BLaER1 (cell line): ENCODE results near the gene TCERG1L.

ENCODE experiments used
- H3K27ac ChIP-seq: shearing (Covaris generic); formaldehyde crosslinking; 2 replicates; pipeline ENCODE4 v1.8.1; 2022
- H3K27me3 ChIP-seq: shearing (Covaris generic); formaldehyde crosslinking; 2 replicates; pipeline ENCODE4 v1.8.1; 2022
- H3K36me3 ChIP-seq: shearing (Covaris generic); formaldehyde crosslinking; 2 replicates; pipeline ENCODE4 v1.8.1; 2022
- H3K4me1 ChIP-seq: shearing (Covaris generic); formaldehyde crosslinking; 2 replicates; pipeline ENCODE4 v1.8.1; 2022
- H3K4me2 ChIP-seq: shearing (Covaris generic); formaldehyde crosslinking; 2 replicates; pipeline ENCODE4 v1.8.1; 2022
- H3K4me3 ChIP-seq: shearing (Covaris generic); formaldehyde crosslinking; 2 replicates; pipeline ENCODE4 v1.8.1; 2022
- H3K9ac ChIP-seq: shearing (Covaris generic); formaldehyde crosslinking; 2 replicates; pipeline ENCODE4 v1.8.1; 2022
- H3K9me3 ChIP-seq: shearing (Covaris generic); formaldehyde crosslinking; 2 replicates; pipeline ENCODE4 v1.8.1; 2022
- H4K20me1 ChIP-seq: shearing (Covaris generic); formaldehyde crosslinking; 2 replicates; pipeline ENCODE4 v1.8.1; 2022
- Cebpa-rat ChIP-seq: shearing (Covaris generic); IDR thresholded peaks from 2 replicates; pipeline ENCODE4 v1.8.1; 2022

TCERG1L gene

GRCh38 chr10:131216681-131217230 lies 94.8 kb downstream of the TCERG1L start:
- peak overlapping the region; percentile 95 for H3K4me2 ChIP-seq
- H3K9me3 ChIP-seq: no peaks in the 10 kb centered on the region
- peaks cover 100% of the 10 kb centered on the region for H3K4me1 ChIP-seq
- no peaks in the 10 kb centered on the region for H4K20me1 ChIP-seq
- peak overlapping the region; percentile 21; the same call in 1 of the 2 replicates for H3K9ac ChIP-seq
- no peak overlapping the region for H3K4me3 ChIP-seq
- no peaks in the 10 kb centered on the region for H3K27me3 ChIP-seq
- peaks cover 30% of the 10 kb centered on the region for H3K36me3 ChIP-seq
- peak overlapping the region; percentile 63 for H3K27ac ChIP-seq
- TF ChIP-seq Cebpa-rat: no peak

GRCh38 chr10:131215776-131216175 lies 95.7 kb downstream of the TCERG1L start:
- Histone ChIP-seq H3K4me2 (peak overlapping the region; percentile 95; the same call in 1 of the 2 replicates), H3K36me3 (peaks cover 30% of the 10 kb centered on the region), H3K9me3 (no peaks in the 10 kb centered on the region), H4K20me1 (no peaks in the 10 kb centered on the region), H3K4me3 (no peak overlapping the region), H3K9ac (no peak overlapping the region), H3K27me3 (no peaks in the 10 kb centered on the region), H3K4me1 (peaks cover 100% of the 10 kb centered on the region), H3K27ac (peak overlapping the region; percentile 76)
- no peak for TF ChIP-seq Cebpa-rat

GRCh38 chr10:131214521-131215244 lies 96.8 kb downstream of the TCERG1L start:
- H4K20me1 ChIP-seq: no peaks in the 10 kb centered on the region

GRCh38 chr10:131213741-131214505 lies 97.6 kb downstream of the TCERG1L start:
- no peaks in the 10 kb centered on the region for H3K27me3 ChIP-seq
- peak overlapping the region; percentile 95 for H3K4me2 ChIP-seq
- H3K36me3 ChIP-seq: peaks cover 17% of the 10 kb centered on the region; the same call in 1 of the 2 replicates
- peak overlapping the region; percentile 76 for H3K27ac ChIP-seq
- peaks cover 100% of the 10 kb centered on the region for H3K4me1 ChIP-seq
- TF ChIP-seq Cebpa-rat: no peak
- H3K9me3 ChIP-seq: no peaks in the 10 kb centered on the region
- no peak overlapping the region for H3K4me3 ChIP-seq
- H3K9ac ChIP-seq: peak overlapping the region; percentile 63; the same call in 1 of the 2 replicates
- H4K20me1 ChIP-seq: no peaks in the 10 kb centered on the region

More at GRCh38 chr10:131214521-131215244, 96.8 kb downstream of the TCERG1L start:
- Histone ChIP-seq H3K27ac (peak overlapping the region; percentile 76), H3K4me1 (peaks cover 100% of the 10 kb centered on the region), H3K9me3 (no peaks in the 10 kb centered on the region), H3K36me3 (peaks cover 25% of the 10 kb centered on the region), H3K27me3 (no peaks in the 10 kb centered on the region), H3K4me3 (no peak overlapping the region), H3K4me2 (peak overlapping the region; percentile 95), H3K9ac (peak overlapping the region; percentile 63; the same call in 1 of the 2 replicates)
- TF ChIP-seq Cebpa-rat: no peak

GRCh38 chr10:131212763-131213325 lies 98.7 kb downstream of the TCERG1L start:
- peaks cover 100% of the 10 kb centered on the region for H3K4me1 ChIP-seq
- peak overlapping the region; percentile 95 for H3K4me2 ChIP-seq
- H3K36me3 ChIP-seq: peaks cover 12% of the 10 kb centered on the region; the same call in 1 of the 2 replicates
- H3K9me3 ChIP-seq: no peaks in the 10 kb centered on the region
- peak overlapping the region; percentile 43; the same call in 1 of the 2 replicates for H3K9ac ChIP-seq
- no peaks in the 10 kb centered on the region for H3K27me3 ChIP-seq
- H4K20me1 ChIP-seq: no peaks in the 10 kb centered on the region
- H3K4me3 ChIP-seq: no peak overlapping the region
- no peak for TF ChIP-seq Cebpa-rat
- peak overlapping the region; percentile 76 for H3K27ac ChIP-seq

GRCh38 chr10:131211965-131212619 lies 99.4 kb downstream of the TCERG1L start:
- no peak overlapping the region for H3K4me3 ChIP-seq
- TF ChIP-seq Cebpa-rat: no peak
- peaks cover 100% of the 10 kb centered on the region for H3K4me1 ChIP-seq
- no peaks in the 10 kb centered on the region for H3K9me3 ChIP-seq
- peak overlapping the region; percentile 95 for H3K4me2 ChIP-seq
- H3K36me3 ChIP-seq: peaks cover 19% of the 10 kb centered on the region
- H3K27ac ChIP-seq: peak overlapping the region; percentile 74
- peak overlapping the region; percentile 64; the same call in 1 of the 2 replicates for H3K9ac ChIP-seq
- no peaks in the 10 kb centered on the region for H3K27me3 ChIP-seq
- no peaks in the 10 kb centered on the region for H4K20me1 ChIP-seq

GRCh38 chr10:131211559-131211958 lies 100.0 kb downstream of the TCERG1L start:
- Histone ChIP-seq H3K36me3 (peaks cover 24% of the 10 kb centered on the region), H3K4me1 (peaks cover 100% of the 10 kb centered on the region), H4K20me1 (no peaks in the 10 kb centered on the region), H3K27ac (peak overlapping the region; percentile 74), H3K27me3 (no peaks in the 10 kb centered on the region), H3K4me2 (peak overlapping the region; percentile 95), H3K9me3 (no peaks in the 10 kb centered on the region), H3K9ac (peak overlapping the region; percentile 64; the same call in 1 of the 2 replicates), H3K4me3 (no peak overlapping the region)
- TF ChIP-seq Cebpa-rat: no peak

- H3K9me3 ChIP-seq: no peaks in the 10 kb centered on the region
- peaks cover 28% of the 10 kb centered on the region for H3K36me3 ChIP-seq
- peaks cover 100% of the 10 kb centered on the region for H3K4me1 ChIP-seq
- no peaks in the 10 kb centered on the region for H4K20me1 ChIP-seq
- peak overlapping the region; percentile 74 for H3K27ac ChIP-seq
- H3K4me2 ChIP-seq: peak overlapping the region; percentile 95
- TF ChIP-seq Cebpa-rat: no peak
- H3K4me3 ChIP-seq: no peak overlapping the region
- peak overlapping the region; percentile 64 for H3K9ac ChIP-seq
- no peaks in the 10 kb centered on the region for H3K27me3 ChIP-seq
Observed at GRCh38 chr10:131211146-131211545, 100.4 kb downstream of the TCERG1L start.

- H3K4me3 ChIP-seq: no peak overlapping the region
- no peaks in the 10 kb centered on the region for H4K20me1 ChIP-seq
- 0 out of 2 replicates have a peak overlapping the region, but pooled peaks have one; percentile 74 for H3K27ac ChIP-seq
- peaks cover 100% of the 10 kb centered on the region for H3K4me1 ChIP-seq
- no peaks in the 10 kb centered on the region for H3K27me3 ChIP-seq
- H3K9me3 ChIP-seq: no peaks in the 10 kb centered on the region
- no peak overlapping the region for H3K9ac ChIP-seq
- no peak for TF ChIP-seq Cebpa-rat
- peaks cover 38% of the 10 kb centered on the region for H3K36me3 ChIP-seq
- H3K4me2 ChIP-seq: peak overlapping the region; percentile 95
Observed at GRCh38 chr10:131210181-131210580, 101.3 kb downstream of the TCERG1L start.
